D721Med (cell line): ENCODE results near the gene PSMD12.
"Not testable (repeated sequence)": the region's sequence is repeated elsewhere in the genome, so short reads cannot be mapped to it uniquely, and the experiment has no call there.

Experiments
- DNase-seq: peaks from one replicate; pipeline ENCODE4 v3.0.0; 2011; ENCODE audit warnings: low spot score; ENCODE audit not compliant: insufficient read length
- FAIRE-seq: peaks from 2 replicates; lab custom pipeline; 2011; peaks lifted over from hg19 to GRCh38; lab: Jason Lieb, UNC
- TF ChIP-seq, protein P1 (sequence below): IDR thresholded peaks from 2 replicates; pipeline ENCODE4 v1.5.1; 2012; ENCODE audit warnings: mild to moderate bottlenecking, control low read depth; ENCODE audit not compliant: insufficient read depth; ENCODE audit errors: missing control alignments

The PSMD12 gene

DNA sequence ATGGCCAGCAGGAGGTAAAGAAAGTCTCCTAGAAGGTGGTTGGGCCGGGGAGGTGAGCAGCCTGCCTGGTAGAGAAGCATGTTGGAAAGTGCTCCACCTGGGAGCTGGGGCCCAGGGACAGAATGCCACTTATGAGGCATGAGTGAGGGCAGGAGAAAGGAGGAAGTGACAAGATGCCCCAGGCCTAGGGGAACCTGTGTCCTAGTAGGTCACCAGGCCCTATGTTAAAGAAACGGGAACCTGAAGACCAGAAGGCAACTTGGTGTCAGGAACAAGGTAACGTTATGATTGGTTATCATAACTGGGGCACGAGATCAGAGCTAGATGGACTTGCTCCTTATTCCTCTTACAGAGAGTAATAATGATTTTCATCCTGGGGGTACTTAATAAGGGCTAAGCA lies 45.0 kb upstream of the PSMD12 start:
- DNase-seq (no peak), FAIRE-seq (no peak)
- TF ChIP-seq, protein P1, sequence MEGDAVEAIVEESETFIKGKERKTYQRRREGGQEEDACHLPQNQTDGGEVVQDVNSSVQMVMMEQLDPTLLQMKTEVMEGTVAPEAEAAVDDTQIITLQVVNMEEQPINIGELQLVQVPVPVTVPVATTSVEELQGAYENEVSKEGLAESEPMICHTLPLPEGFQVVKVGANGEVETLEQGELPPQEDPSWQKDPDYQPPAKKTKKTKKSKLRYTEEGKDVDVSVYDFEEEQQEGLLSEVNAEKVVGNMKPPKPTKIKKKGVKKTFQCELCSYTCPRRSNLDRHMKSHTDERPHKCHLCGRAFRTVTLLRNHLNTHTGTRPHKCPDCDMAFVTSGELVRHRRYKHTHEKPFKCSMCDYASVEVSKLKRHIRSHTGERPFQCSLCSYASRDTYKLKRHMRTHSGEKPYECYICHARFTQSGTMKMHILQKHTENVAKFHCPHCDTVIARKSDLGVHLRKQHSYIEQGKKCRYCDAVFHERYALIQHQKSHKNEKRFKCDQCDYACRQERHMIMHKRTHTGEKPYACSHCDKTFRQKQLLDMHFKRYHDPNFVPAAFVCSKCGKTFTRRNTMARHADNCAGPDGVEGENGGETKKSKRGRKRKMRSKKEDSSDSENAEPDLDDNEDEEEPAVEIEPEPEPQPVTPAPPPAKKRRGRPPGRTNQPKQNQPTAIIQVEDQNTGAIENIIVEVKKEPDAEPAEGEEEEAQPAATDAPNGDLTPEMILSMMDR = no peak

DNA sequence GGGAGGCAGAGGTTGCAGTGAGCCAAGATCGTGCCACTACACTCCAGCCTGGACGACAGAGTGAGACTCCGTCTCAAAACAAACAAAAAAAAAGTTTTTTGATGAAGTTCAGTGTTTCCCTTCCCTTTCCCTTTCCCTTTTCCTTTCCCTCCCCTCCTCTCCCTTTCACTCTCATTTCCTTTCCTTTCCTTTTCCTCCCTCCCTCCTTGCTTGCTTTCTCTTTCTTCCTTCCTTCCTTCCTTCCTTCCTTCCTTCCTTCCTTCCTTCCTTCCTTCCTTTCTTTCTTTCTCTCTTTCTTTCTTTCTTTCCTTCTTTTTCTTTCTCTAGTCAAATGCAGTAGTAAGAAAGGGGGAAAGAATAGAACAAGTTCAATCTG lies 42.1 kb upstream of the PSMD12 start:
- DNase-seq, FAIRE-seq: not testable (repeated sequence)

DNA sequence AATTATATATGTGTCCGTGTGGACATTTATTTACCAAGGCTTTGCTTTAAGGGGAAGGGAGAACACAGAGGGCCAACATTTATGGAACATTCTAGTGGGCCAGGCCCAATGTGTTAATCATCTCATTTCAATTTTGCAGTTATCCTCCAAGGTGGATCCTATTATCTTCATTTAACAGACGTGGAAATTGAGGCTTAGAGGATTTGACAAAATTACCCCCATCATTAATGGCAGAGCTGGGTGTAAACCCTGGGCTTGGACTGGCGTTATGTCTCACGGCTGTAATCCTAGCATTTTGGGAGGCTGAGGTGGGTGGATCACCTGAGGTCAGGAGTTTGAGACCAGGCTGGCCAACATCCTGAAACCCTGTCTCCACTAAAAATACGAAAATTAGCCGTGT lies 37.1 kb upstream of the PSMD12 start:
- peak; percentile 66 for DNase-seq
- FAIRE-seq = peak; percentile 11
- TF ChIP-seq, protein P1 = no peak

DNA sequence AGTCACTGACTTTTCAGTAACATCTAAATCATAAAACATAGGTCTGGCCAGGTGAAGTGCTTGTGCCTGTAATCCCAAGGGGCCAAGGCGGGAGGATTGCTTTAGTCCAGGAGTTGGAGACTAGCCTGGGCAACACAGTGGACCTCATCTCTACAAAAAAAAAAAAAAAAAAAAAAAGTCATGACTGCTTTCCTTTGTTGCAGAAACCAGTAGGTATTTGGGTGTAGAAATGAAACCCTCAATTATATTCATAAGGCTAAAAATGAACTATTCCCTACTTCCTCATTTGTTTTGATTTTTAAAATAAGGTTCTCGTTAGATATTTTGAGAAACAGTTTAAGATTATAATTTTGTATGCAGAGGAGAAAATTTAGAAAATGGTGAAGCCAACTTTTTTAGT lies 36.7 kb upstream of the PSMD12 start:
- TF ChIP-seq, protein P1 = no peak
- DNase-seq (no peak), FAIRE-seq (no peak)

DNA sequence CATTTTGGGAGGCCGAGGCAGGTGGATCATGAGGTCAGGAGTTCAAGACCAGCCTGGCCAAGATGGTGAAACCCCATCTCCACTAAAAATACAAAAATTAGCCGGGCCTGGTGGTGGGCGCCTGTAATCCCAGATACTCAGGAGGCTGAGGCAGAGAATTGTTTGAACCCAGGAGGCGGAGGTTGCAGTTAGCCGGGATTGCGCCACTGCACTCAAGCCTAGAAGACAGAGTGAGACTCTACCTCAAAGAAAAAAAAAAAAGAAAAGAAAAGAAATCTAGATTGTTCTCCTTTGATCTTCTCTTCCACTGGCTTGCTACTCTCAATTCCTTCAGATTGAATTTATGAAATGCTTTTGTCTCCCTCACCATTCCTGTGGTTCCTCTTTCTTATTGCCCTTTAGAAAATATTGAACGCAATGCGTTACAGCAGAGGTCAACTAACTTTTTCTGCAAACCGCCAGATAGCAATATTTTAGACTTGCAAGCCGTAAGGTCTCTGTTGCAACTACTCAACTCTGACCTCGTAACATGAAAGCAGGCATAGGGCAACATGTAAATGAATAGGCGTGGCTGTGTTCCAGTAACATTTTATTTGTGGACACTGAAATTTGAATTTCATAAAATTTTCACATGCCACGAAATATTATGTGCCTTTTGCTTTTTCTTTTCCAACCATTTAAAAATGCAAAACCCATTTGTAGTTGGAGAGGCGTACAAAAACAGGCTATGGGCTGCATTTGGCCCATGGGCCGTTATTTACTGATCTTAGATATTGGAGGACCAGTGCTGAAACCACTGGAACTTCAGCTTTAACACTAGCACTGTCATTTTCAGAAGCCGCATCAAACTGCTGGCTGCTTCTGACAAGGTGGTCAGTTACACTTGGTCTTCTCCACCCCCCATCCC lies 35.5 kb upstream of the PSMD12 start:
- DNase-seq (no peak), FAIRE-seq (no peak)
- TF ChIP-seq, protein P1 = no peak

DNA sequence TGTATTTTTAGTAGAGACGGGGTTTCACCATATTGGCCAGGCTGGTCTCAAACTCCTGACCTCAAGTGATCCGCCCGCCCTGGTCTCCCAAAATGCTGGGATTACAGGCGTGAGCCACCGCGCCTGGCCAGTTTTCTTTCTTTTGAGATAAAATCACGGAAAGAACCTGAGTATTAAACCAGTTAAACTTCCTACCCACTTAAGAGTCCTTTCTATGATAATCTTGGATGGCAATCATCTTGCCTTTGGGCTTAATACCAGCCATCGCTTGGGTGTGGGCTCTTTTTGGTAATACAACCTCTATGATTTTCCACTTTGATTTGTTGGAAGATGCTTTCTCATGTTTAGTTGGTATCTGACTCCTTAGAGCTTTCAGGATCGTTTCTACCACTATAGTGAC lies 34.7 kb upstream of the PSMD12 start:
- TF ChIP-seq, protein P1 = no peak
- DNase-seq = no peak
- FAIRE-seq = no peak

DNA sequence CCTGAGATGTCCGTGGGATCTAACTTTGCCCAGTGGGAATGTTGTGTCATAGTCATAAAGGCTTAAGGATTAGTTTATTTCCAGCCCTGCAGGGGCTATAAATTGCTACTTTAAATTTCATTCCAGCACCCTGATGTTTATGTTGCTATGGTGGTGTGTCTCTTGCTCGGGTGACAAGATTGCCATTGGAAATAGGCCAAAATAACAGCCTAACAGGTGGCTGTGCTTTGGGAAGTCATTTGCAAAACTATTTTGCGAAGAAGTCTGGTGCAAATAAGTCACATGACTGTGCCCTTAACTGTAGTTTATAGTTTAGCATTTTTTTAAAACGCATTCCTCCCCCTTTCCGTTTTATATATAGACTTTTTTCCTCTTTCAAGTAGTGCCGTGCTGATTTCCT lies 33.8 kb upstream of the PSMD12 start:
- no peak for FAIRE-seq
- DNase-seq = no peak
- TF ChIP-seq, protein P1 = no peak

DNA sequence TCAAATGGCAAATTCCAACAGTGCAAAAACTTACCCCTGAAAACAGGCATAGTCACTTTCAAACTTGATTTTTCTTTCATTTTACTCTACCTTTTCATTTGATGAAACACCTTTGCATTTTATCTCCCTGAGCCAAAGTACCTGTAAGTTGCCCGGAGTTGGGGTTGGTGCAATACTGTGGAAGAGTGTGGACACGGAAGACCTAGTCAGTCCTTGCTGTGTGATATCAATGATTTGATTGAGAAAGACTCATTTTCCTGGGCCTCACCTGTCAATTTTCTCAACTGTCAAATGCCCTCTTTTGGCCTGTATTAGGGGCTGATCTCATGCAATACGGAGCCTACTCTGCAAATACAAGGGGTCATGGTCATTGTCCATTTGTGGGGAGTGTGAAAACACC lies 33.3 kb upstream of the PSMD12 start:
- FAIRE-seq (no peak), DNase-seq (no peak)
- TF ChIP-seq, protein P1 = no peak
